Sigmoid colon (tissue), 4 donors: Measurements from ENCODE around the gene MAD1L1.

Experiments used
- CTCF ChIP-seq, 4 experiments: fragments of 450-650 bp in 3 of 4; fragments of 200-600 bp in 1 of 4; IDR thresholded peaks; one replicate each; pipeline ENCODE4 v1.5.1; 2016 to 2019; ENCODE audit warnings: antibody characterized with exemption in 4 of 4, mild to moderate bottlenecking in 3 of 4, moderate library complexity in 2 of 4
- EP300 ChIP-seq, 4 donors: sonication (generic); formaldehyde crosslinking; IDR thresholded peaks; one replicate each; pipeline ENCODE4 v1.6.1; 2017; ENCODE audit warnings: antibody characterized with exemption in 4 of 4
- POLR2A ChIP-seq, 2 donors: fragments of 450-650 bp; IDR thresholded peaks; one replicate each; pipeline ENCODE4 v1.6.1; 2016; ENCODE audit warnings: antibody characterized with exemption in 2 of 2, mild to moderate bottlenecking in 2 of 2, moderate library complexity in 2 of 2

GRCh38 chr7:2012044-2012900 is 220.5 kb downstream of the MAD1L1 start:
- TF ChIP-seq POLR2A (IDR thresholded peaks at IDR 0.05) (no peak), CTCF (IDR thresholded peaks at IDR 0.05) (no peak), EP300 (IDR thresholded peaks at IDR 0.05) (no peak)
